Stimulated activated naive CD8-positive, alpha-beta T cell treated with anti-CD3 and anti-CD28 coated beads, Interleukin-15, Interleukin-2, amounts not matched to agents 100 ng/mL and 50 ng/mL, for 24 hours (primary cell): ENCODE measurements around the gene FRG2C.
"Not testable (repeated sequence)": the region's sequence is repeated elsewhere in the genome, so short reads cannot be mapped to it uniquely, and the experiment has no call there.

Experiments
- H3K27ac Mint-ChIP-seq: one replicate; pipeline ENCODE4 v1.8.0; 2021; ENCODE audit warnings: mild to moderate bottlenecking, mixed read lengths
- H3K27me3 Mint-ChIP-seq: one replicate; pipeline ENCODE4 v1.8.0; 2021; ENCODE audit warnings: mixed read lengths
- H3K36me3 Mint-ChIP-seq: one replicate; pipeline ENCODE4 v1.8.0; 2021; ENCODE audit warnings: low read depth, mixed read lengths
- H3K4me1 Mint-ChIP-seq: one replicate; pipeline ENCODE4 v1.8.0; 2021; ENCODE audit warnings: low read depth, mixed read lengths
- H3K4me3 Mint-ChIP-seq: one replicate; pipeline ENCODE4 v1.8.0; 2021; ENCODE audit warnings: mild to moderate bottlenecking, mixed read lengths
- H3K9me3 Mint-ChIP-seq: one replicate; pipeline ENCODE4 v1.8.0; 2021; ENCODE audit warnings: mixed read lengths

The FRG2C gene

GRCh38 chr3:75664028-75664427 lies at the start of gene FRG2C:
TSS of gene FRG2C (plus strand) at chr3:75664328. CDS start at chr3:75664380, 52 bp downstream.
- peaks cover 54% of the 10 kb centered on the region for H3K27me3 Mint-ChIP-seq
- not testable (repeated sequence) for H3K9me3 Mint-ChIP-seq, H3K36me3 Mint-ChIP-seq, H3K4me1 Mint-ChIP-seq, H3K4me3 Mint-ChIP-seq, H3K27ac Mint-ChIP-seq

- H3K27ac Mint-ChIP-seq, H3K9me3 Mint-ChIP-seq, H3K4me3 Mint-ChIP-seq, H3K4me1 Mint-ChIP-seq, H3K36me3 Mint-ChIP-seq: not testable (repeated sequence)
- H3K27me3 Mint-ChIP-seq: peaks cover 19% of the 10 kb centered on the region
Measured at GRCh38 chr3:75618666-75619305, 45.3 kb upstream of the FRG2C start.

- peaks cover 19% of the 10 kb centered on the region for H3K27me3 Mint-ChIP-seq
- not testable (repeated sequence) for H3K4me1 Mint-ChIP-seq, H3K27ac Mint-ChIP-seq, H3K4me3 Mint-ChIP-seq, H3K36me3 Mint-ChIP-seq, H3K9me3 Mint-ChIP-seq
Measured at GRCh38 chr3:75619481-75620031, 44.6 kb upstream of the FRG2C start.

- not testable (repeated sequence) for H3K4me3 Mint-ChIP-seq, H3K9me3 Mint-ChIP-seq, H3K4me1 Mint-ChIP-seq, H3K27ac Mint-ChIP-seq, H3K36me3 Mint-ChIP-seq
- H3K27me3 Mint-ChIP-seq: peaks cover 19% of the 10 kb centered on the region
Measured at GRCh38 chr3:75621772-75622171, 42.4 kb upstream of the FRG2C start.

GRCh38 chr3:75623656-75624055 lies 40.5 kb upstream of the FRG2C start:
- not testable (repeated sequence) for H3K27ac Mint-ChIP-seq, H3K9me3 Mint-ChIP-seq

GRCh38 chr3:75630887-75631535 lies 33.1 kb upstream of the FRG2C start:
- not testable (repeated sequence) for H3K27ac Mint-ChIP-seq, H3K4me1 Mint-ChIP-seq, H3K36me3 Mint-ChIP-seq, H3K9me3 Mint-ChIP-seq, H3K4me3 Mint-ChIP-seq, H3K27me3 Mint-ChIP-seq

More at GRCh38 chr3:75623656-75624055, 40.5 kb upstream of the FRG2C start:
- H3K36me3 Mint-ChIP-seq, H3K4me3 Mint-ChIP-seq, H3K4me1 Mint-ChIP-seq: not testable (repeated sequence)
- H3K27me3 Mint-ChIP-seq: peaks cover 16% of the 10 kb centered on the region

GRCh38 chr3:75631541-75631940 lies 32.6 kb upstream of the FRG2C start:
- Mint-ChIP-seq H3K9me3 (no peaks in the 10 kb centered on the region), H3K4me1 (no peaks in the 10 kb centered on the region), H3K36me3 (no peaks in the 10 kb centered on the region), H3K4me3 (no peak overlapping the region), H3K27me3 (no peaks in the 10 kb centered on the region), H3K27ac (no peak overlapping the region)

GRCh38 chr3:75638947-75639346 lies 25.2 kb upstream of the FRG2C start:
- not testable (repeated sequence) for H3K9me3 Mint-ChIP-seq, H3K36me3 Mint-ChIP-seq, H3K4me3 Mint-ChIP-seq, H3K27me3 Mint-ChIP-seq, H3K4me1 Mint-ChIP-seq, H3K27ac Mint-ChIP-seq

GRCh38 chr3:75641107-75641517 lies 23.0 kb upstream of the FRG2C start:
- H3K36me3 Mint-ChIP-seq, H3K4me1 Mint-ChIP-seq, H3K27me3 Mint-ChIP-seq, H3K27ac Mint-ChIP-seq, H3K9me3 Mint-ChIP-seq: not testable (repeated sequence)
- peak overlapping the region; percentile 80 for H3K4me3 Mint-ChIP-seq

- not testable (repeated sequence) for H3K4me1 Mint-ChIP-seq, H3K27ac Mint-ChIP-seq, H3K36me3 Mint-ChIP-seq, H3K9me3 Mint-ChIP-seq, H3K27me3 Mint-ChIP-seq
- H3K4me3 Mint-ChIP-seq: peak overlapping the region; percentile 61
Measured at GRCh38 chr3:75643031-75643800, 20.9 kb upstream of the FRG2C start.

- not testable (repeated sequence) for H3K4me3 Mint-ChIP-seq, H3K36me3 Mint-ChIP-seq, H3K27ac Mint-ChIP-seq, H3K4me1 Mint-ChIP-seq, H3K9me3 Mint-ChIP-seq, H3K27me3 Mint-ChIP-seq
Measured at GRCh38 chr3:75645548-75645947, 18.6 kb upstream of the FRG2C start.

GRCh38 chr3:75650191-75650590 lies 13.9 kb upstream of the FRG2C start:
- no peaks in the 10 kb centered on the region for H3K36me3 Mint-ChIP-seq
- no peaks in the 10 kb centered on the region for H3K9me3 Mint-ChIP-seq
- no peak overlapping the region for H3K4me3 Mint-ChIP-seq
- H3K27ac Mint-ChIP-seq: no peak overlapping the region
- peaks cover 3% of the 10 kb centered on the region for H3K27me3 Mint-ChIP-seq
- no peaks in the 10 kb centered on the region for H3K4me1 Mint-ChIP-seq

GRCh38 chr3:75655101-75655904 lies 8.8 kb upstream of the FRG2C start:
- not testable (repeated sequence) for H3K27ac Mint-ChIP-seq, H3K9me3 Mint-ChIP-seq, H3K36me3 Mint-ChIP-seq, H3K4me3 Mint-ChIP-seq, H3K4me1 Mint-ChIP-seq
- peaks cover 16% of the 10 kb centered on the region for H3K27me3 Mint-ChIP-seq

- H3K36me3 Mint-ChIP-seq, H3K27ac Mint-ChIP-seq, H3K4me3 Mint-ChIP-seq, H3K9me3 Mint-ChIP-seq, H3K4me1 Mint-ChIP-seq: not testable (repeated sequence)
- peaks cover 22% of the 10 kb centered on the region for H3K27me3 Mint-ChIP-seq
Measured at GRCh38 chr3:75655956-75656355, 8.2 kb upstream of the FRG2C start.
